GM12873 (cell line): ENCODE measurements around the gene ROPN1.
"Not testable (repeated sequence)": the region's sequence is repeated elsewhere in the genome, so short reads cannot be mapped to it uniquely, and the experiment has no call there.

ENCODE experiments used
- TF ChIP-seq, protein P1 (sequence below): IDR thresholded peaks from 2 replicates; pipeline ENCODE4 v1.5.1; 2012; ENCODE audit warnings: low read depth, mild to moderate bottlenecking, moderate library complexity, low read length, control low read depth; ENCODE audit not compliant: insufficient read depth; ENCODE audit errors: missing control alignments

Gene ROPN1

DNA sequence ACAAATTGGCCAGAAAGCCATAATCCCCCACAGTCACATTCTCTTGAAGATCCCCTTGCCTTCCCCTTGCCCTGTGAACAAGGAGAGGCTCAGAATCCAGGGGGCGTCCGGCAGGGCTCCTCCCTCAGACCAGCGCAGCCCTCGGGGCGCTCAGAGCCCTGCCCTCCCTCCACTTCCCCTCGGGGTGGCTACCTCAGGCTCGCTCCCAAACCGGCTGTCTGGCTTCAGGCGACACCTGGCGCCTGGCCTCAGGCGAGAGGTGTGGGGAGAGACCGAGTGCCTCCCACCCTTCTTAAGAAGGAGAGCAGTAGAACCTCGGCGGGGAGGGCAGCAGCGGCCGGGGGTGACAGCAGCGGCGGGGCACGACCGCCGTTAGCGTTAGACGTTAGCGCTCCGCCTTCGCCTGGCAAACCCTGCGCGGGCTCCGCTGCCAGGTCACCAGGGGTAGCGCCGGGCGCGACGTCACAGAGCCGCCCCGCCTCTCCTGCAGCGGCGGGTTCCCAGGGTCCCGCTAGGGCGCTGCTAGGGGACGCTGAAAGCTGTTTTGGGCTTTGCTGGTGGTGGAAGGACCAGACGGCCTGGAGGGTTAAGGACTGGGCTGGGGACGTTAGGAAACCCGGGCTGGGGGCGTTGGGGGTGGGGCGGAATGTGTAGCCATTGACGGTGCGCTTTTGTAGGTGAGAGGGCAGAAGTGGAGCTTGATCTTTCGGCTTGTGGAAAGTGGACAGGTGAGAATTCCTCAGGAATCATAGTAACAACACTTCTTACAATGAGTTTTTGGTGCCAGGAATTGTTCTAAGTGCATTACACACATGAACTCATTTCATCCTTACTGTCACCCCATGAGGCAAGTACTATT, at the start of gene ROPN1:
ROPN1 (minus strand) TSS at position 395 of the 859 bp plus-strand sequence. CDS start 11,643 bp downstream, outside the sequence.
- TF ChIP-seq, protein P1, sequence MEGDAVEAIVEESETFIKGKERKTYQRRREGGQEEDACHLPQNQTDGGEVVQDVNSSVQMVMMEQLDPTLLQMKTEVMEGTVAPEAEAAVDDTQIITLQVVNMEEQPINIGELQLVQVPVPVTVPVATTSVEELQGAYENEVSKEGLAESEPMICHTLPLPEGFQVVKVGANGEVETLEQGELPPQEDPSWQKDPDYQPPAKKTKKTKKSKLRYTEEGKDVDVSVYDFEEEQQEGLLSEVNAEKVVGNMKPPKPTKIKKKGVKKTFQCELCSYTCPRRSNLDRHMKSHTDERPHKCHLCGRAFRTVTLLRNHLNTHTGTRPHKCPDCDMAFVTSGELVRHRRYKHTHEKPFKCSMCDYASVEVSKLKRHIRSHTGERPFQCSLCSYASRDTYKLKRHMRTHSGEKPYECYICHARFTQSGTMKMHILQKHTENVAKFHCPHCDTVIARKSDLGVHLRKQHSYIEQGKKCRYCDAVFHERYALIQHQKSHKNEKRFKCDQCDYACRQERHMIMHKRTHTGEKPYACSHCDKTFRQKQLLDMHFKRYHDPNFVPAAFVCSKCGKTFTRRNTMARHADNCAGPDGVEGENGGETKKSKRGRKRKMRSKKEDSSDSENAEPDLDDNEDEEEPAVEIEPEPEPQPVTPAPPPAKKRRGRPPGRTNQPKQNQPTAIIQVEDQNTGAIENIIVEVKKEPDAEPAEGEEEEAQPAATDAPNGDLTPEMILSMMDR, result not testable (repeated sequence)

DNA sequence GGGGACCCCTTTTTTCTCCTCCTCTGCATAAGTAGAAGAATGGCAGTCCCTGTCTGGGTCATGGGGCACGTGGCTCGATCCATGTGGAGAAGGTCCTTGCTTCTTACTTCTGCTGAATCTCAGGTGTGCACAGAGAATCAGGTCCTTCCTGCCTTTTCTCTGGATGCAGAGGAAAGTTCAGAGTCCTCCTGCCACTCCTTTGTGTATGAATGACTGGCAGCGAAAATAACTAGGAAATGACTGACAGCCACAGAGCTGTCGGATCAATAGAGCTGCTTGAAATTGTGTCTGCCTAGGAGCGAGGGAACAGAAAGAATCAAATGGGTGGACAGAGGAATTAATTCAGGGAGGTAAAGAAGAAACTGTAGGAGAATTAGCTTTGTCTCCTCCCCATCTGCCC, 49.6 kb upstream of the ROPN1 start:
- TF ChIP-seq, protein P1, result no peak

DNA sequence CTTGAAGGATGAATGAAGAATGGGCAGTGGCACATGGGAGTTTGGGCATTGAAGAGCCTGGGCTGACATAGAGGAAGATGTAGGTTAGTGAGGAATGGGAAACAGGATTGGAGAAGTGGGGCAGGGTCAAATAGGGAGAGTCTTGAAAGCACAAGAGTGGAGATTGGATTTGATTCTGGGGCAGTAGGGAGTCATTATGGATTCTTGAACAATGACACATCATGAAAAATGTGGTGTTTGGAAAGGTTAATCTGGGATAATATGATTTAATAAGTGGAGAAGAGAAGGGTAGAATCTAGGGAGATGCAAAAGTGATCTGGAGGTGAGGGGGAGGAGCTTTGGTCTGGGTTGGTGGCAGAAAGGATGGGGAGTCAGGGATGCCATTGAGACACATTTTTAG, 45.4 kb upstream of the ROPN1 start:
- TF ChIP-seq, protein P1, result no peak

DNA sequence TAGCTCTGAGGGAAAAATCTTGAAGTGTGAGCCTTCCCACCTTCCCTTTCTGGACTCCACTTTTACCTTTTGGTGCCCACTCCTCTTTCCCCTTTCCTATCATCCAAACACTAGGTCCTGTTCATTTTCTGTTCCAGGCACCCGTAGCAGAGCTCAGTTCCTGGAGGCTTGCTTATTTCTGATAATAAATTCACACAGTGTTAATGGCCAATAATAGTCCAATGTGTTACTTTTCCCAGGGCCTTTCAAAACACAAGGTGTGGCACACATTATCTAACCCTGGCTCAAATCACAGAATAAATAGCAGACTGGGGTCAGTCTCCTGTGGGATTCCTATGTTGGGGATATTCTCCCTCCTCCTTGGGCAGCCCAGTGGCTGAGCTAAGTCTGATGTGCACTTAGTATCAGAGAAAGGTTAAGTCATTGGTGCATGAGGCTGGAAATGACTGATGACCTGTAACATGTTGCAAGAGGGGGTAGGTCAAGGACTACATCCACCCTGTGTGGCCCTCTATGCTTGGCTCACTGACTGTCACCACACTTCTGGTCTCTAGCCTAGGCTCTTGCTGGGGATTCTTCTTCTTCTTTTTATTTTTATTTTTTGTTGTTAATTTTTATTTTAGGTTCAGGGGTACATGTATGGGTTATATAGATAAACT, 43.7 kb upstream of the ROPN1 start:
- TF ChIP-seq, protein P1, result no peak

DNA sequence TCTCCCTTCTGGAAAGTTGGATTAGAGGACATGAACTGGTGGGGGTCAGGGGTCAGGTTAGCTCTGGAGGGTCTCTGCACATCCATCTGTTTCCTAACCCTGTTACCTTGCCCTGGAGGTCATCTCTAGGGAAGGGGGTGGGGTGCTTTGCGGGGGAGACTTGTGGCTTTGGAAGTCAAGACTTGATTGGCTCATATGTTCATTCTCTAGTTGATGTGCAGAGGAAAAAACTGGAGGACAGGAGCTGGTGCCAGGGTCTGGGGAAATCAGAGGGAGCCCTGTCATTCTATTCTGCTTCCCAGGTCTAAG, 42.9 kb upstream of the ROPN1 start:
- TF ChIP-seq, protein P1, result no peak

DNA sequence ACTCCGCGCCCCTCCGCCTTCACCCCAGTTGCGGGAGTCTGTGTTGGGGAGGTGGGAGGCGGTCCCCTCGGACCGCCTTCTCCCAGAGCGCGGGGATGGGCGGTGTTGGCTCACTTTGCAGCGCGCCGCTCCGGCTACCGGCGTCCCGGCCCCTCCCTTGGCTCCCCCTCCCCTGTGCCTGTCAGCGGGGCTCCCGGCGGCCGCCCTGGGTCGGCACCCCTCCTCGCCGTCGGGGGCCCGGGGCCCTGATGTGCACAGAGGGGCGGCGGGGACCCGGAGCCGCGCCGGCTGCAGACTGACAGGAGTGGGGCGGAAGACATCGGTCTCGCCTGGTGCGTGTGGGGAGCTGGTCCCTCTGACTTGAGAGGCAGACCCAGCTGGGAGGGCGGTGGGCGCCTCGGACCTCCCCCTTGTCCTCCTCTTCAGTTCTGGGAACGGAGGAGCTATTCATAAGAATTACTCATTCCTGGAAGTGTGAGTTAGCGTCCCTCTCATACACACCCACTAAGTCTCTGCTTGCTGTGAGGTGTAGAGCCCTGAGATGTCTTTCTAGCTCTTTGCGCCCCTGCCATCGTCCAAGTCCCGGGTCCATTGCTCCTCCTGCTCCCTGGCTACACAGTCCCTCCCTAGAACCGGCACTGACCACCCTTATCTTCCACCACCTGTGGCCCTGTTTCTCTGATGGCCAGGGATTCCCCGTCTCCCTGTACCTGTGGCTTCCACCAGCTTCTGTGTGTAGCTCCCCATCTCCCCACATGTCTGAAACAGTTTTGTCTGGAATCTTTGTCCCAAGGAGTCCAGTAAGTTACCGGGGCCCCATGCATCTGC, 42.3 kb upstream of the ROPN1 start:
- TF ChIP-seq, protein P1, result no peak

DNA sequence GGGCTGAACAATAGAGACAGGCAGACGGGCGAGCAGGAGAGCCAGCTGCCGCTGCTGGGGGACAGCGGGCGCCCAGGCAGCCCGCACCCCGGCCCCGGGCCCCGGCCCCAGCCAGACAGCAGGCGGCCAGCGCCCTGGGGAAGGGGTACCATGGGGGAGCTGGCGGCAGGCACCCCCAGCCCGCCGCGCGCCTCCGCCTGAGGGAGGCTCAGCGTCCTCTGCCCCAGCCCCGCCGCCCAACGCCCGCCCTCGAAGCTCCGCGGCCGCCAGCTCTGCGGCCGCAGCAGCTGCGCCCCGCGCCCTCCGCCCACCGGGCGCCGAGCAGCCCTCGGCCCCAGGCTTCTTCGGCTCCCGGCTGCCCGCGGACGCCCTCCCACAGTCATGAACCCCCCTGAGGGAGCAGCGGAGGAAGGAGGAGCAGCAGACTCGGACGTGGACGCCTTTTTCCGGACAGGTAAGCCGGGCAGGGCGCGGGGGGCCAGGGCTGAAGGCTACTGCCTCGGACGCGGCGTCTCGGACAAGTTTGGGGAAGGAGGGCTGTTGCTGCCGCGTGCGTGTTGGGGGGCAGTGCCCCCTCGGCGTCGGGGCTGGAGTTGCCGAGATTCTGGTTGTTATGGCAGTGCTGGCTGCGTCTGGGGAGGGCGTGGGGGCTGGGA, 41.6 kb upstream of the ROPN1 start, which contains the start of gene KALRN:
KALRN (plus strand) TSS at position 10 of the 656 bp plus-strand sequence.
- TF ChIP-seq, protein P1, result no peak
